Panc1 (cell line): Measurements from ENCODE around the gene STX18. TPM values are rescaled to one million over a fixed set of nuclear protein-coding genes. Genes with fewer than 3 reads are reported as not detected.
A peak's percentile ranks its signal among the peaks of the same experiment; 100 is the strongest.

Experiments used
- ATAC-seq: fragments of 200-7000 bp; cut with Tn5 transposase; 2 replicates; pipeline ENCODE4 v1.9.1; 2020; ENCODE audit warnings: mild to moderate bottlenecking, moderate library complexity
- BruUV-seq: library from RNA; stranded (reverse); fragments of 400-500 nt; replicated peaks from 2 replicates; lab custom pipeline; 2021; lab: Mats Ljungman, UMichigan
- CTCF ChIA-PET: fragments of 300-600 bp; sonication (Branson Sonifier 250); formaldehyde crosslinking; loops from one replicate; lab custom pipeline; 2022; ENCODE audit warnings: antibody characterized with exemption; lab: Charles Lee
- POLR2A ChIA-PET: fragments of 300-600 bp; sonication (Branson Sonifier 250); formaldehyde crosslinking; loops from one replicate; lab custom pipeline; 2022; ENCODE audit warnings: antibody characterized with exemption; lab: Charles Lee
- DNase-seq: peaks from one replicate; pipeline ENCODE4 v3.0.0-alpha.2; 2010; ENCODE audit warnings: low read depth, low spot score
- H3K27ac ChIP-seq: 2 replicates; pipeline ENCODE4 v1.5.1; 2011; ENCODE audit warnings: mild to moderate bottlenecking, low read length, inconsistent platforms
- H3K27me3 ChIP-seq: fragments of 200-500 bp; sonication (Bioruptor generic); 2 replicates; pipeline ENCODE4 v1.6.0; 2014; ENCODE audit warnings: low read length, inconsistent platforms; ENCODE audit not compliant: control insufficient read depth, insufficient read depth
- H3K36me3 ChIP-seq: fragments of 200-500 bp; sonication (Bioruptor generic); 2 replicates; pipeline ENCODE4 v1.5.1; 2014; ENCODE audit warnings: inconsistent platforms, mild to moderate bottlenecking, low read length, moderate library complexity; ENCODE audit not compliant: control insufficient read depth, insufficient read depth
- H3K4me1 ChIP-seq: 2 replicates; pipeline ENCODE4 v1.5.1; 2011; ENCODE audit warnings: inconsistent platforms, mild to moderate bottlenecking, low read length, moderate library complexity; ENCODE audit not compliant: control insufficient read depth, insufficient read depth
- H3K4me3 ChIP-seq, 2 experiments: 2 replicates each; pipeline ENCODE4 v1.5.1; 2011 to 2012; ENCODE audit warnings: low read depth in 2 of 2, low read length in 2 of 2, mild to moderate bottlenecking in 2 of 2, inconsistent platforms in 1 of 2, moderate library complexity in 1 of 2
- H3K9me3 ChIP-seq: fragments of 200-500 bp; sonication (Bioruptor generic); 2 replicates; pipeline ENCODE4 v1.5.1; 2014; ENCODE audit warnings: low read depth, mild to moderate bottlenecking, inconsistent platforms, low read length, moderate library complexity; ENCODE audit not compliant: control insufficient read depth, insufficient read depth
- CTCF ChIP-seq: fragments of 450-650 bp; IDR thresholded peaks from 2 replicates; pipeline ENCODE4 v1.5.1; 2017; ENCODE audit warnings: mild to moderate bottlenecking
- POLR2AphosphoS5 ChIP-seq: IDR thresholded peaks from 2 replicates; pipeline ENCODE4 v1.6.1; 2012; ENCODE audit warnings: mild to moderate bottlenecking, low read depth, low read length, moderate library complexity
- REST ChIP-seq, 2 experiments: IDR thresholded peaks; 2 replicates each; pipeline ENCODE4 v1.6.1; 2011 to 2012; ENCODE audit warnings: low read depth in 2 of 2, control low read depth in 1 of 2, low read length in 1 of 2, mild to moderate bottlenecking in 1 of 2, moderate library complexity in 1 of 2; ENCODE audit not compliant: insufficient read depth in 1 of 2
- SIN3A ChIP-seq: IDR thresholded peaks from 2 replicates; pipeline ENCODE4 v1.6.1; 2012; ENCODE audit warnings: low read depth, mild to moderate bottlenecking, low read length, moderate library complexity, borderline replicate concordance; ENCODE audit not compliant: insufficient read depth
- TCF7L2 ChIP-seq: IDR thresholded peaks from 2 replicates; pipeline ENCODE4 v1.6.1; 2011; ENCODE audit warnings: mild to moderate bottlenecking, low read depth, low read length, inconsistent platforms
- in situ Hi-C: cut with HindIII; loops from 2 replicates; pipeline ENCODE4 v1.10.0; 2016; ENCODE audit warnings: low sequenced_read_pairs, low pct_unique_long_range_greater_than_20kb
- intact Hi-C: fragments of 100-400 bp; cut with micrococcal nuclease; formaldehyde crosslinking; loops from one replicate; pipeline ENCODE4 v1.10.0; 2022; ENCODE audit not compliant: unreplicated experiment
- total RNA-seq: library from RNA; stranded (reverse); gene quantifications from one replicate; pipeline ENCODE4 v1.2.1, GENCODE V29; 2021; ENCODE audit not compliant: unreplicated experiment

Gene STX18
- total RNA-seq, 1 experiment from 2014 or later: 15.0 TPM

DNA sequence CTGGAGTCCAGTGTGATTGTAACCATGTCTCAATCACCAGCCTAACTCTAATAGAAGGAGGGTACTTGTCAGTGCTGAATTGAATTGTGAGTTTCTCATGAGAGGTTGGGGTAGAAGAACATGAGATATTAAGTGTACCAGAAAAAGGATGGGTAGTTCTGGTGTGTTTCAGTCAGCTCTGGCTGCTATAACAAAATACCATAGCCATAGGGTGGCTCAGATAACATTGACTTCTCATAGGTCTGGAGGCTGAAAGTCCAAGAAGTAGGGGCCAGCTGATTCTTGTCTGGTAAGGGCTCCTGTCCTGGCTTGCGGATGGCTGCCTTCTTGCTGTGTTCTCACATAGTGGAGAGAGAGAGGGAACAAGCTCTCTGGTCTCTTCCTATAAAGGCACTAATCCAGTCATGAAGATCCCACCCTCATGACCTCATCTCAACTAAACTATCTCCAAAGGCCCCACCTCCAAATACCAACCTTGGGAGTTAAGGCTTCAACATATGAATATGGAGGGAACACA, 35.6 kb upstream of the STX18 start:
- no peak overlapping the region for H3K27ac ChIP-seq
- BruUV-seq: no TSS peak
- no peak overlapping the region for H3K4me3 ChIP-seq
- intact Hi-C loops (no loop called here), in situ Hi-C loops (no loop called here)
- POLR2A ChIA-PET: no interaction called here
- DNase-seq (no peak), ATAC-seq (no peak)
- H3K4me1 ChIP-seq: no peaks in the 10 kb centered on the region
- TF ChIP-seq POLR2AphosphoS5 (no peak), REST (IDR thresholded peaks at IDR 0.05; ENCODE audit: insufficient read depth in 1 of 2, low read depth in 2 of 2, low read length in 1 of 2) (no peak), SIN3A (no peak), CTCF (no peak), TCF7L2 (no peak)
- no peaks in the 10 kb centered on the region for H3K9me3 ChIP-seq
- CTCF ChIA-PET: no interaction called here
- no peaks in the 10 kb centered on the region for H3K36me3 ChIP-seq
- no peaks in the 10 kb centered on the region for H3K27me3 ChIP-seq

DNA sequence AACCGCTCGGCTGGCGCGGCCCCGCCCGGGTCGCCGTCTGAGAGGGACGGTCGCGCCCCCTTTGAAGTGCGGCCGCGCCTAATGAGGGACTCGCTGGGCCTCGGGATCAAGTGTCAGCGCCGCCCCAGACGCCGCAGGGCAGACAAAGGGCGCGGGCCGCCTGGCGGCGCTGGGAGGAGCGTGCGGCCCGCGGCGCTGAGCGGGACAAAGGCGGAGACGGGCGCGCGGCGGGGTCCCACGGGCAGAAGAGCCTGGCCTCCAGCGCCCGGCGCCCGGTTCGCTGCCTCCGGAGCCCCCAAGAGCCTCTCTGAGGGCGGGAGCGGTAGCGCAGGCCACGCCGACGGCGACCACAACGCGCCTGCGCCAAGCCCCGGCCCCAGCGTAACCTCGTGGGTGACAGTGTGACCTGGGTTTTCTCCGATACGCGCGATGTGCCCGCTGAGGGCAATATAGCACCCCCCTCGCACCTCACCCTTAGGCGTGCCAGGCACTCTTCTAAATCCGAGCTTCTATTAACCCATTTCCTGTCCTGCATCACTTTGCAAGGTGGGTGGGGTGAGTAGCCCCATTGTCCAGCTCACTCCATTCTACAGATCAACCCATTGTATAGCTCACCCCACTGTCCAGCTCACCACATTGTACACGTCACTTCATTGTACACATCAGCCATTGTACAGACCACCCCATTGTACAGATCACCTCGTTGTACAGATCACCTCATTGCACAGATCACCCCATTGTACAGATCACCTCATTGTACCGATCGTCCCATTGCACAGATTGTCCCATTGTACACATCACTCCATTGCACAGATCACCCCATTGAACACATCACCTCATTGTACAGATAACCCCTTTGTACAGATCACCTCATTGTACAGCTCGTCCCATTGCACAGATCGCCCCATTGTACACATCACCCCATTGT, 33.7 kb upstream of the STX18 start:
- H3K4me3 ChIP-seq: peak overlapping the region; percentile 54 to 65
- peak; percentile 94 for ATAC-seq
- no peaks in the 10 kb centered on the region for H3K36me3 ChIP-seq
- peak overlapping the region; percentile 70 for H3K27ac ChIP-seq
- H3K4me1 ChIP-seq: no peaks in the 10 kb centered on the region
- CTCF ChIA-PET: interaction anchor here (0.7 kb wide), 1 partner anchor 68 kb away, joined by 3 read pairs; no protein-coding TSS in a partner anchor
- in situ Hi-C loops (no loop called here), intact Hi-C loops (no loop called here)
- POLR2A ChIA-PET: interaction anchor here (0.7 kb wide), 1 partner anchor 112 kb away, joined by 3 read pairs; no protein-coding TSS in a partner anchor
- no peak for DNase-seq
- H3K9me3 ChIP-seq: no peaks in the 10 kb centered on the region
- no peak for TF ChIP-seq SIN3A
- TF ChIP-seq CTCF: peak; percentile 46
- no peak for TF ChIP-seq REST (IDR thresholded peaks at IDR 0.05; ENCODE audit: insufficient read depth in 1 of 2, low read depth in 2 of 2, low read length in 1 of 2)
- TF ChIP-seq POLR2AphosphoS5: no peak
- TF ChIP-seq TCF7L2: peak; percentile 97
- no peaks in the 10 kb centered on the region for H3K27me3 ChIP-seq
- no TSS peak for BruUV-seq
